ENCODE results near the gene HECW1.

The HECW1 gene

DNA sequence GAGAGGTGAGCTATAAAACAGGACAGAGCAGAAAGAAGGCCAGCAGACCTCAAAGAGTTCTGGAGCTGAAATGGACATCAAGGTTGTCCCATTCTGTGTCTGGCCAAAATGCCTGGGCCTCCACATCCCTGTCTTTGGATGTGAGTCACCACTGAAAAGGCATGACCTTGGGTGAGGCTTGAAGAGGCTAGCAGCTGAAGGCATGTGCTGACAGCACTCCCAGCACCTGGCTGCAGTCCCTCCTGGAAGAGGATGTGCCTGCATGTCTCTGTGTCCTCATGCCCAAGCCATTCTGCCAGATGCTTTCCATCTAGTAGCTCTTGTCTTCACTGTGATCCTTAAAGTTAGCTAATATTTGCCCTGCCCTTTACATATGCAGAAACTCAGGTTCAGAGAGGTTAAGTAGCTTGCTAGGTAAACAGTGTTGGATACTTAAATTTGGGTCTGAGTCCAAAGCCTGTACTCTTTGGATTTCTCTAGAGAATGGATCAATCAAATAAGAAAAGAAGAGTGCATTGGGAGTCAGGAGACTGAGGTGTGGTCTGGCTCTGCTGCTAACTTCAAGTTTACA, 35.8 kb downstream of the HECW1 start:
- no peak for DNase-seq

DNA sequence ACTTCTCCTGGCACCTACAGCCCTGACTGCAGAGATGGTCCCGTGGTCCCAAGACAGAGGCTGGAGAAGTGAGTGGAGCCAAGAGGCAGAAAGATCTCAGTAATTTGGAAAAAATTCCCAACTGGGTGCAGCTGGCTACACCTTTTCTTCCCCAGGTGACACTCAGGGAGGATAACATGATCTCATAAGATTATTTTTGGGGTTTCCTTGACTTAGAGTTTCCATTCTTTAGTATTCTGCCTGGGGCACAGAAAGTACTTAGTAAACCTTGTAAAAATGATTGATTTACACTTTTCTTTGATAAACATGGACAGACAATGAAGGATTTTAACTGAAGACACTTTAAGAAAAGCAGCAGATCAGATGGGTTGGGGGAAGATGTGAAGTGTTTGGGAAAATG, 38.6 kb downstream of the HECW1 start:
- DNase-seq: no peak

DNA sequence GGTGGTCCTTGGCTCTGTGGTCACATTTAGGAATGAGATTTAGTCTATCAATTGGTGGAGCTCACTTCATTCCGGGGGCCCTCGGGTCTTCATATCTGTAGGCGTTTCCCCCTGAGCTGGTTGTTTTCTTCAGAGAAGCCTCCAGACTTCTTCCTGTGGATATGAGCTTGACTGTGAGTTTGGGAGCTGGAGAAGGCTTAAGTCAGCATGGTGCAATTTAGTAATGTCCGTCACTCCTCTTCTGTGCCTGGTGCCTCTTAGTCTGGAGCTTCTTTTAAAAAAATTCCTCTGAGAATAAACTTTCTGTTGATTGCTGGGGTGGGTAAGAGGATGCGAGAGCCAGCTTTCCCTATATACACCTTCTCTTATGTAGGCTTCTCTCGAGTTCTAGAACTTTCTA, 40.2 kb downstream of the HECW1 start:
- DNase-seq: no peak

DNA sequence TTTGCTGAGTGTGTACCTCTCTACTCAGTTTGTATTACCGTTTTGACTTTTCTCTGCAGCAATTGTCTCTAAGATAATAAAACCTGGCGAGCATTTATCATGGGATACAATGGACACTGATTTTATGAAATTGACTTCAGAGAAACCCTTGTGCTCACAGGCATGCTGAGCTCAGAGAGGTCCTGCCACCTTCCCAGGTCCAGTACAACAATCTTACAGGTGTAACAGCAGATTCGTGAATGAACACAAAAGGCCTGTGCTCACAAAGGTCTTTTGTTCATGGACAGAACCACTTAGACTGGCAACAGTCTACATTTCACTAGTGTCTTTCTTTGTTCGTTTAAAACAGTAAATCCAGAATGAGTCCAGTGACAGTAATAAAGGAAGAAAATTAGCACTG, 43.2 kb downstream of the HECW1 start:
- DNase-seq: no peak

DNA sequence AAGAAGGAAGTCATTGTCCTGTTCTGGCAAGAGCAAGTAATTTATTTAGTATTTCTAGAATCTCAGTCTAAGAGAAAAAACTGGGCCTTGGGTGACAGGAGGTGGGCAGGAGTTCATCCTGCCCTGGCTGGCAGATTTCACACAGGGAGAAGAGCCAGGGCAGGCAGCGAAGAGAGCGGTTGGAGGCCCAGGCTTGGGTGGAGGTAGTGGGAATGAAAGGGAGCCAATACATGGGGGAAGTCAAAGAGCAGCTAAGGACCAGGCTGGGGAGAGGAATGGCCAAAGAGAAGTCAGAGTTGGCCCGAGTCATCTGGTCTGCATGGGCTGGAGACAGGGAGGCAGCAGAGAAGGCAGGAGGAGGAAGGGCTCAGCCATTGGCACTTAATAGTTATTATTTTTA, 51.4 kb downstream of the HECW1 start:
- DNase-seq: peak in 1 of 2 donors; percentile 13

DNA sequence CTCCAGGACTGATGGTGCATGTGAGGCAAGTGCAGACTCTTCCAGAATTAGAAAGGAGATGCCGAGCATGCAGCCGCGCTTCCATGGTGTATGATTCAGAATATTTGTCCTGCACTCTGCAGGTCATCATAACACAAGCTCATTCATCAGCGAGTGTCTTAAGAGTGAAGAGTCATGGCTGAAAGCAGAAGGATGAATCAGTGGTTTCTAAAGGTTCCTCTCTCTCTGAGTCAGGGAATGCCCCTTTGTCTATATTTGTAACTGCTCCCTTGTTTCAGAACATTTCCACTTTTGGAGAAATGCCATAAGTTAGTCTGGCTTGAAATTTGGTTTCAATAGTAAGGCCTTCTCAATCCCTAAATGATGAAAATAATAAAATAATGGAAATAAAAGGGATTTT, 52.3 kb downstream of the HECW1 start:
- DNase-seq: peak; percentile 90 to 92

DNA sequence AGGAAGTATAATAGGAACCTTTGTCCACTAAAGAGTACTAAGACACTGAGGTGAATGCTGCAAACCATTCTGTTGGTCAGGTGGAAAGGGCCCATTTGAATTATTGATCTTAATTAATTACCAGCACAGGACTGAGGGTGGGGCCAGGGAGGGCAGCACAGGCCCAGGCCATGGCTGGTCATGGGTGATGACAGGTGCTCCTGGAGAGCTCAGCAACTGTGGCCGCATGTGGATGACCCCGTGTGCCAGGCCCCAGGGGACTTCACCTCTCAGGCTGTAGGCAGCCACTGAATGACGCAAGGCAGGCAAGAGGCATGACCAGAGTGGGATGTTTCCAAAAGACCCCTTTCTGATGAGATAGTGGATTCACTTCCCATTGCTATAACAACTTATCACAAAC, 54.2 kb downstream of the HECW1 start:
- no peak for DNase-seq

DNA sequence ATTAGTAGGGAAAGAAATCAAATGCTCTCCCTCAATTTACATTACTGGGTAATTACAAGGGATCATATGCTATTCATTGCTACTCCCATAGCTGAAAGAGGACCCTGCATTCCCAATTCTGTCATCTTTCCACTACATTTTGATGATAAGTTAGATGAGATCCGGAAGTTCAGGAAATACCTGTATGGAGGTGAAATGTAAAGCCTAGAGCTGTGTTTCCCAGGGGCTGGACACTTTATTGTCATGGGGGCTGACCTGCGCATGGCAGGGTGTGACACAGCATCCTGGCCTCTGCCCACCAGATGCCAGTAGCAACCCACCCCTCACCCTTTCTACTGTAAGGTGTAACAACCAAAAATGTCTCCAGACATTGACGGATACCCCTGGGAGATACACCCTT, 56.6 kb downstream of the HECW1 start:
- DNase-seq: no peak

DNA sequence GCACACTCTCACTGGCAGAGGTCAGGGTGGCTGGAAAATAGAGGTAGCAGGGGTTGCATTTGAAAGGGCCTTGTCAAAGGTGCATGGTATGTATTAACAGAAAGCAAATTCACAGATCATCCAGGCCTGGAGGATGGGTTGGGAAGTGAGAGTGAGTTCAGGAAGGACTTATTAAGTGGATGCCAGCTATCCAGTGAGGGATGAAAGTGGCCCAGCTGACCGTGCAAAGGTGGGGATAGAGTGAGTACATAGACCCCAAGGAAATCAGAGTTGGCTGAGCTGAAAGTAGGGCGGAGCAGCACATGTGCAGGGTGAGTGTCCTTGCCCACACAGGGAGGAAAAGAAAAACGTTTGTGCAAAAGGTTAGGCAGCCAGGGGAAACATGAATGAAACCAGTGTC, 58.1 kb downstream of the HECW1 start:
- no peak for DNase-seq

DNA sequence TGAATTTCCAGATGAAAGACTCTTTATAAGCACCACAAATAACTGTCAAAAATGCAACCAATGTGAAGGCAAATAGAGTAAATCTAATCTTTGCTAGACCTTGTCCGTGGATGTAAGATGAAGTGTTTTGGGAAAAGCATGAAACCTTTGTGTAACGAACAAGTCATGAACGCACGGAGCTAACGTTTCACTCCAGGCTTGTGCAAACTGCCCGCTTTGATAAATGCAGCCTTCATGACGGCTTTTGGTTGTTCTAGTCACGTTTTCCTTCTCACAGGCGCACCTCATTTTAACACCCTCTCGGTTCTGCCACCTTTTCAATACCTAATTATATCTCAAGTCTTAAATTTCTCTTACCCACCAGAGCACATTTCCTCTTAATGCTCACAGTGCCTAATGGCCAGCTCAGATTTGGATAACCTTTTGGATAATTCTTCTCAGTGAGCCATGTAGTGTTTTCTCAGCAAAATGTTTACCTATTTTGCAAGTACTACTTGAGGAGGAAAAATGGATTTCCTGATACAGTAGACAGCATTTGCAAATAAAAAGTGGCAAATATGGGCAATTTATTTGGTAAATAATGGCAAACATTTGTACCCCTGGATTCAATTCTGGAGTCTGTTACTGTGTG, 63.2 kb downstream of the HECW1 start:
- no peak for DNase-seq

DNA sequence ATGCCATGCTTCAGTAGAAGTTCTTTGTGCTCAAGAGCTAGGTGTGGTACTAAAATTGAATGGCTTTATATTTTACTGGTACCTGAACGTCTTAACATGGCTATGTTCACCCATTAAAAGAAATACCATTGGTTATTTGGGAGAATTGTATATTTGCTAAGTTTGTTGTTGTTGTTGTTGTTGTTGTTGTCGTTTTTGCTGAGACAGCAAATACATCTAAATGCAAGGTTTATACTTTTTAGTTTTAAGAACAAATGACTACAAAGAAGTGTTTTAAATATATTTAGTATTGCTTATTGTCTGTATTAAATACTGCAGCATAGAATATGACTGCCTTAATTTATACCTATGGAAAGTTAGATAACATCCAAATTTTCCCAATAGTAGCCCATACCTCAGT, 66.9 kb downstream of the HECW1 start:
- no peak for DNase-seq

DNA sequence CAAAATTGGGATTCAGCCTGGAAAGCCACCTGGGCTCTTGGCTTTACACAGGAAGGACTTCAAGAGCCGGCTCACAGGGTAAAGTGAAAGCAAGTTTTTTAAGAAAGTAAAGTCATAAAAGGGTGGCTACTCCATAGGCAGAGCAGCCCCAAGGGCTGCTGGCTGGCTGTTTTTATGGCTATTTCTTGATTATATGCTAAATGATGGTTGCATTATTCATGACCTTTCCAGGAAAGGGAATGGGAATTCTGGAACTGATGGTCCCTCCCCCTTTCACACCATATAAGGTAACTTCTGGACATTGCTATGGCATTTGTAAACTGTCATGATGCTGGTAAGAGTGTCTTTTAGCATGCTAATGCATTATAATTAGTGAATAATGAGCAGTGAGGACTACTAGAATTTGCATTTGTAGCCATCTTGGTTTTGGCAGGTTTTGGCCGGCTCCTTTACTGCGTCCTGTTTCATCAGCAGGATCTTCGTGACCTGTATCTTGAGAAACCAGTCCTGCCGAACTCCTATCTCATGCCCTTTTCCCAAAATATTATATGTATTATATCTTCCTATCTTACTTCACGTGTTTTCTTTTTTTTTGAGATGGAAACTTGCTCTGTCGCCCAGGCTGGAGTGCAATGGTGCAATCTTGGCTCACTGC, 80.5 kb downstream of the HECW1 start:
- no peak for DNase-seq

DNA sequence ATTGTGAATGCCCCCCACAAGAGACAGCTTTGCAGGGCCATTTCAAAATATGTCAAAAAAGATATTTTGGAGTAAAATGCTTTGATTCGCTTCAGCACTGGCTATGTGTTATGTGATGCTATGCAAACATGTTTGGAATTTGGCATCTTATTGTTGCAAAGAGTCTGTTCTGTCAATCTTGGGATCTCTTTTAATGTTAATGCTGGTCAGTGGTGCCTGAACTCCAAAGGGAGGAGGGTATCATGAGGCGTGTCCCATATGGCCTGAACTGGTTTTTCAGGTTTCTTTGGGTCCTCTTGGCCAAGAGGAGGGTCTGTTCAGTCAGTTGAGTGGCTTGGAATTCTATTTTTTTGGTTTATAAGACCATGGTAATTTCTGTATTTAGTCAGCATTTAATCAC, 81.4 kb downstream of the HECW1 start:
- DNase-seq: no peak

DNA sequence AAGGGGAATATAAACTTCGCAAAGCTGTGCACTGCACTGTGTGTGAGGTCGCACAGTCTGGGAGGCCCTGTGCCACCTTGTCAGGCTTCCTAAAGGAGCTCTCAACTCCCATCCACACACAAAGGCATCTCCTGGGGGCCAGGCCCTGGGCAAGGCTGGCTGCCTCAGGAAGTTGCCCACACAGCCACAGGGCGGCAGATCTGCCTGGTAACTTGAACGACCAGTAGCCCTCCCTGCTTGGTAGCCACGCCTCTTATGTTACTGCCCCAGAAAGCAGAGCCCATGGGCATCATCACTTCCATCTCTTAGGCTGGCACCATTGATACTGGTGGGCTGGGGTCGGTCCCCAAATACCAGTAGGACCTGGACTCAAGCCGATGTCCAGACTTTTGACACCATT, 82.8 kb downstream of the HECW1 start:
- DNase-seq: no peak

DNA sequence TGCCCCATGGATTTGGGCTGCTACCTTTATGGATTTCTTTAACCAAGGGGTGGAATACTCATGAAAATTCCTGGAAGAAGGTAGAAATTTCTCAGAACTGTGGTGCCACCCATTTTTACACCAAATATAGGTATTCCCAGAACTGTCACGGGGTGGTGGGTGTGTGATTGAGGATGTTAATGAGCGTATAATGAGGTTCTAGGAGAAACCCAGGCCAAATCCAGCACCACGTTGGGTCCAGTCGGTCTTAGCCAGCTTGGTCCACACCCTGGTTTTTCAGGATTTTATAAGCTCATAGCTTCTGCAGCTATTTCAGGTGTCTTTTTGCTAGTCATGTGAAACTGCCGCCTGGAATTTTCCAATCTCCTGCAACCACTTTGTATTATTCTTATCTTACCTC, 83.3 kb downstream of the HECW1 start:
- no peak for DNase-seq

DNA sequence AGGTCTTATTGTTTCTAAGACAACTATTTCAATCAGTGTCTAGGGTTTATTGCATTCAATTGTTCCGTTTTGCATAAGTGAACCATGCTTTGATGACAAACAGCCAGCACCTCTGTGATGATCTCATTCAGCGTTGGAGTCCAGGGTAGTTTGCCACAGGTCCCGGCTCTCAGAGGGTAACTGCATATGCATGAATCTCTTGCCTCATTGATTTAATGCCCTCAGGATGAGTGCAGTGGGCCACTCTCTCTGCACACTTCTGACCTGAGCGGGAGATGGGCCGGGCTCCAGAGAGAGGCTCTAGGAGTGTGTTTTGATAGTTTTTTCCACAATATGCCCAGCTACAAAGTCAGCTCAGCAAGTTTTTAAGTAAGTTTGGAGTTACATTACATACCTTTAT, 83.9 kb downstream of the HECW1 start:
- no peak for DNase-seq

DNA sequence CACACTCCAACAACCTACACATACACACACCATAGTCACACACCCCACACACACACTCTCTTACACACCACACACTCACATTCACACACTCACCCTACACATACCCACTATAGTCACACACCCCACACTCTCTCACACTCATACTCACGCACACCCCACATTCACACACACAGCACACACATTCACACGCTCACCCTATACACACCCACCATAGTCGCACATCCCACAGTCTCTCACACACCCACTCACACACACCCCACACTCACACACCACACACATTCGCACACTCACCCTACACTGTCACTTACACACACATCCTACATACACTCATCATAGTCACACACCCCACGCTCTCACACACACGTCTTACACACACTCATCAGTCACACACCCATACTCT, 85.6 kb downstream of the HECW1 start:
- DNase-seq: no peak

DNA sequence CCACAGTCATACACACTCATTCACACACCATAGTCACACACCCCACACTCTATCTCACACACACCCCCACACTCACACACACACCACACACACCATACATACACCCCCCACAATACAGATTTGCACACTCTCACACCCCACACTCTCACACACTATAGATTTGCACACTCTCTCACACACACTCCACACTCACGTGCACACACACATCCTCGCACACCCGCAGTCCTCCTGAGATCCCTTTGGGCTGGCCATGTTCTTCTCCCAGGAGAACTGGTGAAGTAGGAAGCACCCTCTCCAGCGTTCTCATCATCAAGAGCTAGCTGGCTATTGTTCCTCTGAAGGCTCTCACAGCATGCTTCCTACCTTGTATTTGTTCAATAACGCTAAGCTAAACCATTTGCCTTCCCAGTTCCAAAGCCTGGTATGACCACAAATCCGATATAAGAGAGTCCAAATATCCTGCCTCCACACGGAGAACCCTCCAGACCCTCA, 86.2 kb downstream of the HECW1 start:
- DNase-seq: no peak

DNA sequence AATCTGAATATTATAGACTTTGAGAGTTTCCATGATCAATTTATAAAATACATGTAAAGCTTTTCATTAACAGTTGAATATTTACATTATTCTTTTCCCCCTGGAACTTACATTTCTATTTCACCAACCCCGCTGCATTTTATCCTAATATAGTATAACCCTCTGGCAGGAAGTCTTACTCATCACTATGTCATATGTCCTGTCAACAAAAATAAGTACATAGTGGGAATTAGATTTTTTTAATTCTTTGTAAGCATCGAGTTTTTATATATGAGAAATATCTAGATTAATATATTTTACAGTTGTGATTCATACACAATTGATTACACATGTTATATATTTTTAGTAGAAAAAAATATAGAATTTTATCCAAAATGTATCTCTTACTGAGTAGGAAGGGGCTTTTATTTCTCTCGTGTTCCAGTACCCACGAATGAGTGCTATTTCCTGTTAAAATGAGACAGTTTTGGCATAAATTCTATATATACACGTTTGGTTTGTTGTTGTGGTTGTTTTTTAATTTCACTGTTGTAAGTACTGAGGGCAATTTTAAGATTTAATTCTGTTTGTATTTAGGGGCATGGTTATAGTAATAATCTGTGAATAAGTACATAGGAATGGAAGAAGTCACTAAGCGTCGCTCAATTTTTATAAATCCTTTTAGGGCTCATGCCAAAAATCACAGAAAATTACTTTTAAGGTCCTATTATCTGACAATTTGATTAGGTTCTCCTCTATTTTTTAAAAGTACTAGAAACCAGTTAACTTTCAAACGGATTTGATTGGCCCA, 87.1 kb downstream of the HECW1 start:
- no peak for DNase-seq

DNA sequence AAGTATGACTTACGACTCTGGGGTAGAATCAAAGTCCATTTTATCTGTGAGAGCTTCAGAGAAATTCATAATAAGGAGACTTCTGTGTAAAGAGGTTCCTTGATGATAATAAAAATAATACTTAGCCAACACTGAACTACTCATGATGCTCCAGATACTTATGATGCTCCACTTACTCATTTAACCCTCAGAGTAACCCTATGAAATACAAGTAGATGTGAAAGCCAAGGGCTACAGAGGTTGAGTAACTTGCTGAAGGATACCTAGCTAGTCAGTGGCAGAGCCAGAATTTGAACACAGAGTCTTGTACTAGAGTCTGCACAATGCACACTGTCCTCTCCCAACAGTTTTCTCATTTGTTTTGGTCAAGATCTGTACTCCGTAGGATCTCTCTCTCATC, 89.5 kb downstream of the HECW1 start:
- no peak for DNase-seq

DNA sequence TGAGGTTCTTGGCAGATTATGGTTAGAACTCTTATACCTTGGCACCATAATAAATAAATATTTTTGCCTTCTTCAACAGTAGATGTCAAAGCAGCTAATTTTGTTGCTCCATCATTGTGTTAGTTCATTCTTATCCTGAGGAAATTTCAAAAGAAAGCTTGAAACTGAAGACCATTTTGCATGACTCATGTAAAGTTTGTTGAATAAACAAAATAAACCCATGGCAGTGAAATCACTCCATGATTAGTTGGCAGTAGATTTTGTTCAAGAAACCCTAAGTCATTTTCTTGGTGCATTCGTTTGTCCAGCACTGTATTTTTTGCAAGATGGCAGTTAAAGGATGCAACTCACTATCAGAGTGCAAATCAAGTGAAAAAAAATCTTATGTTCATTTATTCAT, 91.6 kb downstream of the HECW1 start:
- no peak for DNase-seq

DNA sequence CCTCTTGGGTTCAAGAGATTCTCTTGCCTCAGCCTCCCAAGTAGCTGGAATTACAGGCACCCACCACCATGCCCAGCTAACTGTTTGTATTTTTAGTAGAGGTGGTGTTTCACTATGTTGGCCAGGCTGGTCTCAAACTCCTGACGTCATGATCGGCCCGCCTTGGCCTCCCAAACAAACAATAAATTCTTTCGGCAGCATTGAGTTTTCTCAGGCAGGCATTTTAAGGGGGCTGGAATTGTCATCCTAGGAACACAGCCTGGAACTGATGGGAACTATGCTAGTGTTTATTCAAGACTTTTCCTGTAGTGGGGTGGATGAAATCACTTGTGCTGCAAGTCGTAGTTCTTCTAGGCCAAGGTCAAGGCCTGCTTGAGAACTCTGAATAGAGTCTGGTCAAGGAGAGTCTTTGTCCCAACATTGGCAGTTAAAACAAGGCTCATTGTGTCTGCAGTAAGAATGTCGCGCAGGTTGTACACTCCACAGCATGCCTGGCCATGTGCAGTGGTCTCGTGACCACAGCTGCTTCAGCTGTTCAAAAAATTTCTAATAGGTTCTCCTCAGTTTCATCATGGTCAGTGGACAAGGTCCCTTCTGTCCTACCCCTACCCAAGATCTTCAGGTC, 92.8 kb downstream of the HECW1 start:
- DNase-seq: no peak

DNA sequence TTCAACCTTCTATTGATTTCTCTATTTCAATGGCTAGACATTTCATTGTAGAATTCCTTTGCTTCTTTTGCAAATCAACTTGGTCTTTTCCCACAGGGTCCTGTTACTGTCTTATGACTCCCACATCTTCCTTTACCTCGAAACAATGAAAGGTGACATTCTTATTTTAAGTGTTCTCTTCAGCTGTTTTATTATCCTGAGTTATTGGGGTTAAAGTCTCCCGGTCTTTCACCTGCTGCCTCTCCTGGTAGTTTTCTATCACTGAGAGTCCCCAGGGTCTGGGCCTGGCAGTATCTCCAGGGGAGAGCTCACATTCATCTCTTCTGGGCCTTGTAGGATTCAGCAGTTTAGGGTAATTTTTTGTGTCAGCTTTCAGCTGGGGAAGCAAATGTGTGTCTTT, 95.8 kb downstream of the HECW1 start:
- DNase-seq: no peak
